Posterior vena cava (tissue), 2 donors: ENCODE measurements around the gene PHLDA3. TPM values are rescaled to one million over a fixed set of nuclear protein-coding genes. Genes with fewer than 3 reads are reported as not detected.
A peak's percentile ranks its signal among the peaks of the same experiment; 100 is the strongest.

ENCODE experiments used
- DNase-seq: peaks from one replicate; pipeline ENCODE4 v3.0.0-alpha.2; 2020; ENCODE audit warnings: low spot score
- intact Hi-C, 2 donors: fragments of 100-400 bp; cut with DNase I; formaldehyde crosslinking; loops; one replicate each; pipeline versions ENCODE4 v1.14.1 to v1.14.2; 2022 to 2023
- total RNA-seq, 2 donors: library from RNA; stranded (reverse); fragmentation: NEBNext Ultra II Directional; extraction: Animal tissue kit (Norgen Biotek cat#: 25700); gene quantifications; one replicate each; pipeline ENCODE4 v1.2.1, GENCODE V29; 2021
- donor health status: DM: yes; HTN: yes; CAD: no.
- donor health status: DM: yes; HTN: yes; CAD: no.

The PHLDA3 gene
- total RNA-seq, 2 donors from 2014 or later = 55.0 to 57.4 TPM

GRCh38 chr1:201448990-201449389 lies 20.0 kb downstream of the PHLDA3 start:
- intact Hi-C loops = no loop called here
- peak; percentile 54 for DNase-seq

- intact Hi-C loops = loop anchor here in 1 of 2 donors (2.0 kb wide), 1 partner anchor 65 kb away; no protein-coding TSS in a partner anchor
- peak; percentile 92 for DNase-seq
These were observed 20.8 kb downstream of the PHLDA3 start for GRCh38 chr1:201447903-201448871.

- intact Hi-C loops = no loop called here
- DNase-seq = no peak
These were observed 23.7 kb downstream of the PHLDA3 start for GRCh38 chr1:201445310-201445709.

GRCh38 chr1:201444792-201445191 lies 24.2 kb downstream of the PHLDA3 start:
- no peak for DNase-seq
- intact Hi-C loops = loop anchor here in 1 of 2 donors (5.0 kb wide), 1 partner anchor 248 kb away; no protein-coding TSS in a partner anchor

- peak; percentile 58 for DNase-seq
These were observed 25.2 kb downstream of the PHLDA3 start for GRCh38 chr1:201443747-201444146.

GRCh38 chr1:201436969-201437368 lies 32.0 kb downstream of the PHLDA3 start:
- DNase-seq = no peak
- intact Hi-C loops = loop anchor here in 1 of 2 donors (2.0 kb wide), 1 partner anchor 76 kb away; no protein-coding TSS in a partner anchor

More at GRCh38 chr1:201443747-201444146, 25.2 kb downstream of the PHLDA3 start:
- intact Hi-C loops = loop anchor here in 1 of 2 donors (5.0 kb wide), 1 partner anchor 249 kb away; no protein-coding TSS in a partner anchor

GRCh38 chr1:201436393-201436792 lies 32.6 kb downstream of the PHLDA3 start:
- intact Hi-C loops = loop anchor here in 1 of 2 donors (2.0 kb wide), 1 partner anchor 76 kb away; no protein-coding TSS in a partner anchor
- no peak for DNase-seq

GRCh38 chr1:201434266-201434665 lies 34.7 kb downstream of the PHLDA3 start:
- intact Hi-C loops = loop anchor here in 1 of 2 donors (5.0 kb wide), 1 partner anchor 307 kb away; the partner anchor contains the start of gene ASCL5
- no peak for DNase-seq

- DNase-seq = no peak
- intact Hi-C loops = loop anchor here in 1 of 2 donors (5.0 kb wide), 1 partner anchor 306 kb away; the partner anchor contains the start of gene ASCL5
These were observed 35.4 kb downstream of the PHLDA3 start for GRCh38 chr1:201433609-201434008.

- intact Hi-C loops = loop anchor here in 1 of 2 donors (5.0 kb wide), 1 partner anchor 303 kb away; the partner anchor contains the start of gene ASCL5
- peak; percentile 62 for DNase-seq
These were observed 38.2 kb downstream of the PHLDA3 start for GRCh38 chr1:201430776-201431175.

GRCh38 chr1:201429736-201430501 lies 39.1 kb downstream of the PHLDA3 start:
- DNase-seq = peak; percentile 62
- intact Hi-C loops = loop anchor here in 1 of 2 donors (5.0 kb wide), 2 partner anchors 303 to 1697 kb away; partner anchors contain the start of genes ADORA1 and ASCL5

GRCh38 chr1:201427963-201428362 lies 41.0 kb downstream of the PHLDA3 start:
- intact Hi-C loops = loop anchor here in 1 of 2 donors (5.0 kb wide), 1 partner anchor 1699 kb away; the partner anchor contains the start of gene ADORA1
- DNase-seq = no peak

GRCh38 chr1:201426479-201427310 lies 42.3 kb downstream of the PHLDA3 start:
- intact Hi-C loops = loop anchor here in 1 of 2 donors (5.0 kb wide), 1 partner anchor 1701 kb away; the partner anchor contains the start of gene ADORA1
- DNase-seq = no peak

- intact Hi-C loops = no loop called here
- no peak for DNase-seq
These were observed 44.8 kb downstream of the PHLDA3 start for GRCh38 chr1:201424146-201424545.

- intact Hi-C loops = no loop called here
- DNase-seq = no peak
These were observed 45.3 kb downstream of the PHLDA3 start for GRCh38 chr1:201423655-201424054.

- intact Hi-C loops = no loop called here
- DNase-seq = no peak
These were observed 46.5 kb downstream of the PHLDA3 start for GRCh38 chr1:201422436-201423030.

GRCh38 chr1:201422026-201422425 lies 47.0 kb downstream of the PHLDA3 start:
- intact Hi-C loops = no loop called here
- DNase-seq = no peak

- intact Hi-C loops = no loop called here
- no peak for DNase-seq
These were observed 47.9 kb downstream of the PHLDA3 start for GRCh38 chr1:201421041-201421440.
